ENCODE data around the gene INO80B.

DNA sequence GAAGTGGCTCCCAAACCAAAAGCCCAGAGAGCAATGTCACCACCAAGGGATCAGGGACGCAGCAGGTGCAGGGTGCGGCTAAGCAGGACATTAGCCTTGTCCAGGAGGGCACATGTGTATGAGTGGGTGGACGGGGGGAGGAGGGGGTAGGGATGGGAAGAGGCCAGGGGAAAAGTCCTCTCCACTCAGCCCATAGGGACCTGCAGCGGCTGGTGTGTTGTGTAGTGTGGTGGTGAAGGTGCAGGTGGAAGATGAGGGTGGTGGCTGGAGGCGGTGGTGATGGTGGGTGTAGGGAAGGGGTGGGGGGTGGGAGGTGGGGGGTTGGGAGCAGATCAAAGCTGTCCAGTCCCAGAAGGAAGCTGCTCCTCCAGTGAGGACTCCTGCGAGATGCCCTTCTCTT lies 37.1 kb upstream of the INO80B start:
- no peak for TF ChIP-seq ZNF274 (IDR thresholded peaks at IDR 0.05; ENCODE audit: low read depth, low read length)
- TF ChIP-seq YY1 (IDR thresholded peaks at IDR 0.05; ENCODE audit: insufficient read depth, insufficient read length) = no peak
- TF ChIP-seq SUZ12 (IDR thresholded peaks at IDR 0.05; ENCODE audit: extremely low read depth, insufficient read depth, insufficient read length) = no peak

Data from NT2/D1 (cell line).